A673 (cell line): ENCODE data around the gene IQUB. TPM values are rescaled to one million over a fixed set of nuclear protein-coding genes. Genes with fewer than 3 reads are reported as not detected.

Experiments
- BruUV-seq: library from RNA; stranded (reverse); fragments of 400-500 nt; replicated peaks from 2 replicates; lab custom pipeline; 2021; lab: Mats Ljungman, UMichigan
- CTCF ChIA-PET: fragments of 300-600 bp; sonication (Branson Sonifier 250); formaldehyde crosslinking; loops from one replicate; lab custom pipeline; 2022; ENCODE audit warnings: antibody characterized with exemption; lab: Charles Lee
- POLR2A ChIA-PET: fragments of 300-600 bp; sonication (Branson Sonifier 250); formaldehyde crosslinking; loops from one replicate; lab custom pipeline; 2022; ENCODE audit warnings: antibody characterized with exemption; ENCODE audit not compliant: low non-redundant PET; lab: Charles Lee
- DNase-seq: peaks from one replicate; pipeline ENCODE4 v3.0.0-alpha.2; 2015; ENCODE audit warnings: low spot score
- H3K27ac ChIP-seq: fragments of 200-600 bp; sonication (generic); 2 replicates; pipeline ENCODE4 v1.5.1; 2016; ENCODE audit warnings: mixed run types, low read depth, mild to moderate bottlenecking, mixed read lengths, antibody characterized with exemption, low read length; ENCODE audit not compliant: poor library complexity, severe bottlenecking
- H3K27me3 ChIP-seq: fragments of 200-600 bp; sonication (generic); replicated peaks from 2 replicates; pipeline ENCODE4 v1.6.1; 2017; ENCODE audit warnings: mixed run types, low read depth, mild to moderate bottlenecking, mixed read lengths, antibody characterized with exemption, low read length; ENCODE audit not compliant: insufficient read depth, poor library complexity
- H3K36me3 ChIP-seq: fragments of 200-600 bp; sonication (generic); 2 replicates; pipeline ENCODE4 v1.6.1; 2016; ENCODE audit warnings: mixed run types, mild to moderate bottlenecking, mixed read lengths, antibody characterized with exemption, low read length; ENCODE audit not compliant: insufficient read depth, poor library complexity, severe bottlenecking
- H3K4me1 ChIP-seq: fragments of 200-600 bp; sonication (generic); 2 replicates; pipeline ENCODE4 v1.6.1; 2017; ENCODE audit warnings: mixed run types, mild to moderate bottlenecking, mixed read lengths, antibody characterized with exemption, low read length; ENCODE audit not compliant: insufficient read depth, poor library complexity, severe bottlenecking
- H3K4me3 ChIP-seq: fragments of 200-600 bp; sonication (generic); 2 replicates; pipeline ENCODE4 v1.5.1; 2016; ENCODE audit warnings: low read depth, mixed run types, mild to moderate bottlenecking, mixed read lengths, low read length; ENCODE audit not compliant: poor library complexity, severe bottlenecking
- H3K9me3 ChIP-seq: fragments of 200-600 bp; sonication (generic); 2 replicates; pipeline ENCODE4 v1.6.1; 2016; ENCODE audit warnings: mixed run types, low read depth, mild to moderate bottlenecking, mixed read lengths, antibody characterized with exemption, low read length; ENCODE audit not compliant: poor library complexity, severe bottlenecking
- EZH2 ChIP-seq: fragments of 200-600 bp; sonication (generic); IDR thresholded peaks from 2 replicates; pipeline ENCODE4 v1.6.1; 2017; ENCODE audit warnings: borderline replicate concordance, low read depth, mild to moderate bottlenecking, mixed read lengths, antibody characterized with exemption, low read length; ENCODE audit not compliant: poor library complexity, severe bottlenecking
- intact Hi-C: fragments of 100-400 bp; cut with micrococcal nuclease; formaldehyde crosslinking; loops from one replicate; pipeline ENCODE4 v1.10.0; 2022; ENCODE audit not compliant: unreplicated experiment
- total RNA-seq: library from RNA; stranded (reverse); gene quantifications from 2 replicates; pipeline ENCODE4 v1.2.3, GENCODE V29; 2021
- TF ChIP-seq, protein P1 (sequence below): fragments of 300-800, 200-600 bp; sonication (generic); conservative IDR thresholded peaks from 2 replicates; pipeline ENCODE4 v1.5.1; 2017; ENCODE audit warnings: low read depth, mild to moderate bottlenecking, antibody characterized with exemption, low read length, moderate library complexity, mixed read lengths

Gene IQUB
- total RNA-seq, 1 experiment from 2014 or later: 0.62 TPM

- CTCF ChIA-PET: no interaction called here
- intact Hi-C loops: no loop called here
- POLR2A ChIA-PET: no interaction called here
- no peak for DNase-seq
- Histone ChIP-seq H3K27me3 (no peaks in the 10 kb centered on the region), H3K27ac (no peak overlapping the region), H3K9me3 (no peaks in the 10 kb centered on the region), H3K36me3 (no peaks in the 10 kb centered on the region), H3K4me1 (no peaks in the 10 kb centered on the region), H3K4me3 (no peak overlapping the region)
- BruUV-seq: no TSS peak
- TF ChIP-seq, protein P1, sequence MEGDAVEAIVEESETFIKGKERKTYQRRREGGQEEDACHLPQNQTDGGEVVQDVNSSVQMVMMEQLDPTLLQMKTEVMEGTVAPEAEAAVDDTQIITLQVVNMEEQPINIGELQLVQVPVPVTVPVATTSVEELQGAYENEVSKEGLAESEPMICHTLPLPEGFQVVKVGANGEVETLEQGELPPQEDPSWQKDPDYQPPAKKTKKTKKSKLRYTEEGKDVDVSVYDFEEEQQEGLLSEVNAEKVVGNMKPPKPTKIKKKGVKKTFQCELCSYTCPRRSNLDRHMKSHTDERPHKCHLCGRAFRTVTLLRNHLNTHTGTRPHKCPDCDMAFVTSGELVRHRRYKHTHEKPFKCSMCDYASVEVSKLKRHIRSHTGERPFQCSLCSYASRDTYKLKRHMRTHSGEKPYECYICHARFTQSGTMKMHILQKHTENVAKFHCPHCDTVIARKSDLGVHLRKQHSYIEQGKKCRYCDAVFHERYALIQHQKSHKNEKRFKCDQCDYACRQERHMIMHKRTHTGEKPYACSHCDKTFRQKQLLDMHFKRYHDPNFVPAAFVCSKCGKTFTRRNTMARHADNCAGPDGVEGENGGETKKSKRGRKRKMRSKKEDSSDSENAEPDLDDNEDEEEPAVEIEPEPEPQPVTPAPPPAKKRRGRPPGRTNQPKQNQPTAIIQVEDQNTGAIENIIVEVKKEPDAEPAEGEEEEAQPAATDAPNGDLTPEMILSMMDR: no peak
- TF ChIP-seq EZH2: no peak
Measured at GRCh38 chr7:123505221-123505620, 29.2 kb downstream of the IQUB start.

- POLR2A ChIA-PET: no interaction called here
- Histone ChIP-seq H3K36me3 (no peaks in the 10 kb centered on the region), H3K4me1 (no peaks in the 10 kb centered on the region), H3K27ac (no peak overlapping the region), H3K4me3 (no peak overlapping the region), H3K27me3 (no peaks in the 10 kb centered on the region), H3K9me3 (no peaks in the 10 kb centered on the region)
- BruUV-seq: no TSS peak
- no peak for TF ChIP-seq EZH2
- TF ChIP-seq, protein P1: no peak
- CTCF ChIA-PET: no interaction called here
- intact Hi-C loops: no loop called here
- no peak for DNase-seq
Measured at GRCh38 chr7:123502201-123502600, 32.2 kb downstream of the IQUB start.

GRCh38 chr7:123500878-123501489 lies 33.4 kb downstream of the IQUB start:
- Histone ChIP-seq H3K27me3 (no peaks in the 10 kb centered on the region), H3K4me3 (no peak overlapping the region), H3K36me3 (no peaks in the 10 kb centered on the region), H3K27ac (no peak overlapping the region), H3K4me1 (no peaks in the 10 kb centered on the region), H3K9me3 (no peaks in the 10 kb centered on the region)
- intact Hi-C loops: no loop called here
- DNase-seq: no peak
- no TSS peak for BruUV-seq
- ChIA-PET POLR2A (no interaction called here), CTCF (no interaction called here)
- no peak for TF ChIP-seq EZH2
- TF ChIP-seq, protein P1: no peak
